Endodermal cell (in vitro differentiated cells): Measurements from ENCODE around the gene SERTM1. TPM values are rescaled to one million over a fixed set of nuclear protein-coding genes. Genes with fewer than 3 reads are reported as not detected.

ENCODE experiments used
- DNase-seq: peaks from one replicate; pipeline ENCODE4 v3.0.0-alpha.2; 2017
- H3K27ac ChIP-seq: 2 replicates; pipeline ENCODE4 v1.5.1; 2013; ENCODE audit warnings: mild to moderate bottlenecking, low read depth, low read length, moderate library complexity
- H3K27me3 ChIP-seq: 2 replicates; pipeline ENCODE4 v1.6.1; 2013; ENCODE audit warnings: mild to moderate bottlenecking, low read length, moderate library complexity; ENCODE audit not compliant: insufficient read depth, control insufficient read depth, poor library complexity, severe bottlenecking
- H3K36me3 ChIP-seq: 2 replicates; pipeline ENCODE4 v1.7.0; 2013; ENCODE audit warnings: mild to moderate bottlenecking, low read length, moderate library complexity; ENCODE audit not compliant: control insufficient read depth, insufficient read depth
- H3K4me1 ChIP-seq: one replicate; pipeline ENCODE4 v1.7.0; 2013; ENCODE audit warnings: low read length; ENCODE audit not compliant: control insufficient read depth, insufficient read depth
- H3K4me3 ChIP-seq: 2 replicates; pipeline ENCODE4 v1.5.1; 2013; ENCODE audit warnings: mild to moderate bottlenecking, low read length, moderate library complexity
- H3K9ac ChIP-seq: 2 replicates; pipeline ENCODE4 v1.6.1; 2013; ENCODE audit warnings: mild to moderate bottlenecking, low read length, moderate library complexity; ENCODE audit not compliant: poor library complexity, severe bottlenecking; ENCODE audit errors: extremely low read depth
- H3K9me3 ChIP-seq: 2 replicates; pipeline ENCODE4 v1.6.1; 2013; ENCODE audit warnings: mild to moderate bottlenecking, low read length, moderate library complexity; ENCODE audit not compliant: control insufficient read depth
- H3K27ac Mint-ChIP-seq: 2 replicates; pipeline ENCODE4 v1.8.0; 2020; ENCODE audit warnings: mixed read lengths
- H3K27me3 Mint-ChIP-seq: 2 replicates; pipeline ENCODE4 v1.8.0; 2021; ENCODE audit warnings: mild to moderate bottlenecking, mixed read lengths; ENCODE audit not compliant: insufficient read depth
- H3K36me3 Mint-ChIP-seq: 2 replicates; pipeline ENCODE4 v1.8.0; 2020; ENCODE audit warnings: low read depth, mixed read lengths
- H3K4me1 Mint-ChIP-seq: 2 replicates; pipeline ENCODE4 v1.8.0; 2020; ENCODE audit warnings: mixed read lengths
- H3K4me3 Mint-ChIP-seq: 2 replicates; pipeline ENCODE4 v1.8.0; 2020; ENCODE audit warnings: mild to moderate bottlenecking, moderate library complexity, mixed read lengths
- H3K9me3 Mint-ChIP-seq: 2 replicates; pipeline ENCODE4 v1.8.0; 2020; ENCODE audit warnings: mild to moderate bottlenecking, mixed read lengths
- WGBS, 2 experiments: methylation state at CpG; one replicate each; pipeline versions ENCODE4 v1.1.5 to v1.1.7; 2013; ENCODE audit warnings: missing lambda C conversion rate in 2 of 2, mixed read lengths in 1 of 2; ENCODE audit not compliant: insufficient coverage in 1 of 2, insufficient read length in 1 of 2; 5-methylcytosine and 5-hydroxymethylcytosine counted together
- total RNA-seq, 2 donors: library from RNA; stranded (reverse); fragmentation: NEBNext Ultra II Directional in 1 of 2; extraction: Animal tissue kit (Norgen Biotek cat#: 25700) in 1 of 2; gene quantifications; 2 replicates in 1 of 2; 3 replicates in 1 of 2; pipeline ENCODE4 v1.2.1, GENCODE V29; 2021
- TF ChIP-seq, protein P1 (sequence below): fragments of 200-600 bp; sonication (generic); conservative IDR thresholded peaks from 2 replicates; pipeline ENCODE4 v1.5.0; 2021; ENCODE audit warnings: antibody characterized with exemption, mild to moderate bottlenecking

SERTM1 gene
- total RNA-seq, 2 donors from 2014 or later, result 0.13 TPM; not detected in 1

GRCh38 chr13:36715841-36716240 is 42.0 kb downstream of the SERTM1 start:
- 63 to 78% methylated on average over 1 of the region's 1 CpG for WGBS, 2 experiments
- no peak overlapping the region for H3K27ac Mint-ChIP-seq
- H3K4me1 ChIP-seq, result peaks cover 3% of the 10 kb centered on the region
- no peak overlapping the region for H3K9ac ChIP-seq
- H3K4me3 Mint-ChIP-seq, result no peak overlapping the region
- TF ChIP-seq, protein P1, sequence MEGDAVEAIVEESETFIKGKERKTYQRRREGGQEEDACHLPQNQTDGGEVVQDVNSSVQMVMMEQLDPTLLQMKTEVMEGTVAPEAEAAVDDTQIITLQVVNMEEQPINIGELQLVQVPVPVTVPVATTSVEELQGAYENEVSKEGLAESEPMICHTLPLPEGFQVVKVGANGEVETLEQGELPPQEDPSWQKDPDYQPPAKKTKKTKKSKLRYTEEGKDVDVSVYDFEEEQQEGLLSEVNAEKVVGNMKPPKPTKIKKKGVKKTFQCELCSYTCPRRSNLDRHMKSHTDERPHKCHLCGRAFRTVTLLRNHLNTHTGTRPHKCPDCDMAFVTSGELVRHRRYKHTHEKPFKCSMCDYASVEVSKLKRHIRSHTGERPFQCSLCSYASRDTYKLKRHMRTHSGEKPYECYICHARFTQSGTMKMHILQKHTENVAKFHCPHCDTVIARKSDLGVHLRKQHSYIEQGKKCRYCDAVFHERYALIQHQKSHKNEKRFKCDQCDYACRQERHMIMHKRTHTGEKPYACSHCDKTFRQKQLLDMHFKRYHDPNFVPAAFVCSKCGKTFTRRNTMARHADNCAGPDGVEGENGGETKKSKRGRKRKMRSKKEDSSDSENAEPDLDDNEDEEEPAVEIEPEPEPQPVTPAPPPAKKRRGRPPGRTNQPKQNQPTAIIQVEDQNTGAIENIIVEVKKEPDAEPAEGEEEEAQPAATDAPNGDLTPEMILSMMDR, result no peak
- H3K4me1 Mint-ChIP-seq, result peaks cover 15% of the 10 kb centered on the region
- no peak overlapping the region for H3K27ac ChIP-seq
- no peaks in the 10 kb centered on the region for H3K36me3 ChIP-seq
- H3K9me3 ChIP-seq, result no peaks in the 10 kb centered on the region
- no peaks in the 10 kb centered on the region for H3K36me3 Mint-ChIP-seq
- no peak overlapping the region for H3K4me3 ChIP-seq
- H3K9me3 Mint-ChIP-seq, result no peaks in the 10 kb centered on the region
- no peak for DNase-seq
- H3K27me3 Mint-ChIP-seq, result no peaks in the 10 kb centered on the region
- H3K27me3 ChIP-seq, result no peaks in the 10 kb centered on the region

GRCh38 chr13:36717017-36717416 is 43.2 kb downstream of the SERTM1 start:
- no peaks in the 10 kb centered on the region for H3K36me3 ChIP-seq
- no peak overlapping the region for H3K27ac ChIP-seq
- no peaks in the 10 kb centered on the region for H3K27me3 ChIP-seq
- no peak overlapping the region for H3K27ac Mint-ChIP-seq
- peaks cover 15% of the 10 kb centered on the region for H3K4me1 Mint-ChIP-seq
- no peaks in the 10 kb centered on the region for H3K36me3 Mint-ChIP-seq
- no peak overlapping the region for H3K4me3 Mint-ChIP-seq
- no peak overlapping the region for H3K4me3 ChIP-seq
- H3K9ac ChIP-seq, result no peak overlapping the region
- no peaks in the 10 kb centered on the region for H3K27me3 Mint-ChIP-seq
- DNase-seq, result no peak
- peaks cover 3% of the 10 kb centered on the region for H3K4me1 ChIP-seq
- TF ChIP-seq, protein P1, result no peak
- H3K9me3 ChIP-seq, result no peaks in the 10 kb centered on the region
- no peaks in the 10 kb centered on the region for H3K9me3 Mint-ChIP-seq
- 93 to 100% methylated on average over 1 to 2 of the region's 2 CpGs for WGBS, 2 experiments

GRCh38 chr13:36717966-36718545 is 44.2 kb downstream of the SERTM1 start:
- no peaks in the 10 kb centered on the region for H3K36me3 ChIP-seq
- WGBS, 2 experiments, result 87 to 94% methylated on average over 3 of the region's 3 CpGs
- H3K4me3 ChIP-seq, result no peak overlapping the region
- H3K9me3 Mint-ChIP-seq, result no peaks in the 10 kb centered on the region
- no peak overlapping the region for H3K9ac ChIP-seq
- H3K4me3 Mint-ChIP-seq, result no peak overlapping the region
- TF ChIP-seq, protein P1, result no peak
- H3K27me3 Mint-ChIP-seq, result no peaks in the 10 kb centered on the region
- H3K27me3 ChIP-seq, result no peaks in the 10 kb centered on the region
- no peak for DNase-seq
- H3K4me1 Mint-ChIP-seq, result peaks cover 15% of the 10 kb centered on the region
- no peaks in the 10 kb centered on the region for H3K9me3 ChIP-seq
- H3K36me3 Mint-ChIP-seq, result no peaks in the 10 kb centered on the region
- peaks cover 3% of the 10 kb centered on the region for H3K4me1 ChIP-seq
- H3K27ac Mint-ChIP-seq, result no peak overlapping the region
- no peak overlapping the region for H3K27ac ChIP-seq
